H1 (cell line): ENCODE measurements around the gene KRT78. TPM values are rescaled to one million over a fixed set of nuclear protein-coding genes. Genes with fewer than 3 reads are reported as not detected.
A peak's percentile ranks its signal among the peaks of the same experiment; 100 is the strongest.

Experiments used
- CTCF ChIA-PET: fragments of 300-600 bp; sonication (Branson Sonifier 250); formaldehyde crosslinking; loops from one replicate; lab custom pipeline; 2021; ENCODE audit not compliant: partially characterized antibody; lab: Charles Lee
- POLR2A ChIA-PET: fragments of 300-600 bp; sonication (Branson Sonifier 250); formaldehyde crosslinking; loops from one replicate; lab custom pipeline; 2021; ENCODE audit warnings: inconsistent platforms; ENCODE audit not compliant: partially characterized antibody; lab: Charles Lee
- DNase-seq, 2 experiments: peaks; one replicate each; pipeline versions ENCODE4 v3.0.0 to v3.0.0-alpha.2; 2010 to 2022; ENCODE audit warnings: low spot score in 2 of 2, low read depth in 1 of 2, mixed read lengths in 1 of 2
- FAIRE-seq: peaks from 2 replicates; lab custom pipeline; 2011; peaks lifted over from hg19 to GRCh38; lab: Jason Lieb, UNC
- H2AFZ ChIP-seq: 2 replicates; pipeline ENCODE4 v1.8.1; 2012; ENCODE audit warnings: low read length, inconsistent platforms
- H2AK5ac ChIP-seq: 2 replicates; pipeline ENCODE4 v1.6.1; 2013; ENCODE audit warnings: low read depth, low read length
- H2BK120ac ChIP-seq: replicated peaks from 2 replicates; pipeline ENCODE3; 2013; ENCODE audit warnings: low read depth, low read length, inconsistent platforms
- H2BK12ac ChIP-seq: 2 replicates; pipeline ENCODE4 v1.6.1; 2013; ENCODE audit warnings: low read depth, low read length
- H2BK15ac ChIP-seq: 2 replicates; pipeline ENCODE4 v1.6.1; 2013; ENCODE audit warnings: low read length
- H2BK20ac ChIP-seq: 2 replicates; pipeline ENCODE4 v1.6.1; 2013; ENCODE audit warnings: low read length
- H2BK5ac ChIP-seq: 2 replicates; pipeline ENCODE4 v1.6.1; 2013; ENCODE audit warnings: low read depth, low read length
- H3K14ac ChIP-seq: 2 replicates; pipeline ENCODE4 v1.6.1; 2013; ENCODE audit warnings: inconsistent platforms; ENCODE audit not compliant: insufficient read length
- H3K18ac ChIP-seq: 2 replicates; pipeline ENCODE4 v1.6.1; 2013; ENCODE audit warnings: low read length; ENCODE audit errors: extremely low read depth
- H3K23ac ChIP-seq: 2 replicates; pipeline ENCODE4 v1.6.1; 2013; ENCODE audit warnings: inconsistent platforms; ENCODE audit not compliant: insufficient read length
- H3K23me2 ChIP-seq: 2 replicates; pipeline ENCODE4 v1.6.1; 2013; ENCODE audit warnings: low read depth, low read length
- H3K27ac ChIP-seq: 2 replicates; pipeline ENCODE4 v1.6.1; 2011; ENCODE audit warnings: low read depth, low read length, inconsistent platforms
- H3K27me3 ChIP-seq, 4 experiments: replicated peaks in 1 of 4; 1 replicate in 1 of 4; 2 replicates in 3 of 4; pipeline versions ENCODE4 v1.6.1 to v1.8.1; 2011 to 2013; ENCODE audit warnings: low read length in 3 of 4, mild to moderate bottlenecking in 3 of 4, inconsistent platforms in 2 of 4, mixed read lengths in 2 of 4, moderate library complexity in 1 of 4; ENCODE audit not compliant: control insufficient read depth in 3 of 4, insufficient read depth in 3 of 4; ENCODE audit errors: extremely low read depth in 1 of 4
- H3K36me3 ChIP-seq, 4 experiments: 2 replicates each; pipeline versions ENCODE4 v1.6.1 to v1.8.1; 2011 to 2013; ENCODE audit warnings: mild to moderate bottlenecking in 4 of 4, low read length in 3 of 4, moderate library complexity in 2 of 4, control low read depth in 1 of 4, inconsistent platforms in 1 of 4; ENCODE audit not compliant: insufficient read depth in 4 of 4, control insufficient read depth in 2 of 4
- H3K4ac ChIP-seq: replicated peaks from 2 replicates; pipeline ENCODE3; 2013; ENCODE audit warnings: low read length, low read depth, mixed read lengths, inconsistent platforms; ENCODE audit not compliant: insufficient read length
- H3K4me1 ChIP-seq, 4 experiments: replicated peaks in 1 of 4; 1 replicate in 1 of 4; 2 replicates in 3 of 4; pipeline versions ENCODE4 v1.6.1 to v1.8.1; 2011 to 2013; ENCODE audit warnings: low read length in 3 of 4, inconsistent platforms in 2 of 4, mixed read lengths in 1 of 4; ENCODE audit not compliant: insufficient read depth in 4 of 4, control insufficient read depth in 3 of 4
- H3K4me2 ChIP-seq, 2 experiments: 2 replicates each; pipeline versions ENCODE4 v1.6.1 to v1.8.1; 2011 to 2013; ENCODE audit warnings: low read depth in 2 of 2, low read length in 2 of 2, control low read depth in 1 of 2, inconsistent platforms in 1 of 2, mild to moderate bottlenecking in 1 of 2; ENCODE audit not compliant: insufficient read depth in 1 of 2
- H3K4me3 ChIP-seq, 4 experiments: fragments of 200-600, 300-600 bp in 1 of 4; sonication (generic), shearing (Covaris generic), sonication (Bioruptor Twin) in 1 of 4; 2 replicates each; pipeline versions ENCODE4 v1.5.1 to v1.8.1; 2011 to 2016; ENCODE audit warnings: low read length in 4 of 4, low read depth in 3 of 4, control low read depth in 2 of 4, inconsistent platforms in 2 of 4, mild to moderate bottlenecking in 2 of 4, mixed read lengths in 1 of 4, moderate library complexity in 1 of 4; ENCODE audit not compliant: insufficient read depth in 2 of 4; ENCODE audit errors: extremely low read depth in 1 of 4
- H3K56ac ChIP-seq: replicated peaks from 2 replicates; pipeline ENCODE3; 2013; ENCODE audit warnings: low read depth, mild to moderate bottlenecking, mixed read lengths, low read length, inconsistent platforms; ENCODE audit not compliant: insufficient read length
- H3K79me1 ChIP-seq: 2 replicates; pipeline ENCODE4 v1.6.1; 2013; ENCODE audit warnings: low read depth, low read length, control low read depth
- H3K79me2 ChIP-seq, 2 experiments: 2 replicates each; pipeline versions ENCODE4 v1.6.1 to v1.8.1; 2012 to 2013; ENCODE audit warnings: low read length in 2 of 2, mild to moderate bottlenecking in 2 of 2, inconsistent platforms in 1 of 2; ENCODE audit not compliant: insufficient read depth in 2 of 2, control insufficient read depth in 1 of 2
- H3K9ac ChIP-seq, 4 experiments: replicated peaks in 1 of 4; 1 replicate in 1 of 4; 2 replicates in 3 of 4; pipeline versions ENCODE4 v1.6.1 to v1.8.1; 2011 to 2013; ENCODE audit warnings: low read depth in 3 of 4, low read length in 3 of 4, control low read depth in 2 of 4, mild to moderate bottlenecking in 2 of 4, moderate library complexity in 2 of 4, inconsistent platforms in 1 of 4; ENCODE audit errors: extremely low read depth in 1 of 4
- H3K9me3 ChIP-seq, 2 experiments: 2 replicates each; pipeline versions ENCODE4 v1.6.1 to v1.8.1; 2012 to 2013; ENCODE audit warnings: mild to moderate bottlenecking in 2 of 2, moderate library complexity in 2 of 2, control low read depth in 1 of 2, inconsistent platforms in 1 of 2, low read depth in 1 of 2, low read length in 1 of 2, mixed read lengths in 1 of 2; ENCODE audit not compliant: insufficient read depth in 2 of 2
- H4K20me1 ChIP-seq, 2 experiments: replicated peaks in 1 of 2; 2 replicates each; pipeline versions ENCODE3 to v1.8.1; 2011 to 2013; ENCODE audit warnings: inconsistent platforms in 2 of 2, low read length in 2 of 2, mild to moderate bottlenecking in 1 of 2; ENCODE audit not compliant: insufficient read depth in 2 of 2, control insufficient read depth in 1 of 2
- H4K5ac ChIP-seq: 2 replicates; pipeline ENCODE4 v1.6.1; 2013; ENCODE audit warnings: low read length, low read depth, mixed read lengths, inconsistent platforms; ENCODE audit not compliant: insufficient read length
- H4K8ac ChIP-seq: 2 replicates; pipeline ENCODE4 v1.8.0; 2013; ENCODE audit warnings: mild to moderate bottlenecking, moderate library complexity, low read length, inconsistent platforms; ENCODE audit not compliant: insufficient read depth; ENCODE audit errors: extremely low read depth
- H4K91ac ChIP-seq: replicated peaks from 2 replicates; pipeline ENCODE3; 2013; ENCODE audit warnings: low read length, mixed read lengths, inconsistent platforms; ENCODE audit not compliant: insufficient read length
- ATF3 ChIP-seq: IDR thresholded peaks from 2 replicates; pipeline ENCODE4 v1.6.1; 2011; ENCODE audit warnings: low read depth, mild to moderate bottlenecking, low read length; ENCODE audit not compliant: insufficient read depth
- CHD2 ChIP-seq: IDR thresholded peaks from 2 replicates; pipeline ENCODE4 v1.6.1; 2012; ENCODE audit warnings: low read length, improper control_type of control experiment
- CREB1 ChIP-seq: IDR thresholded peaks from 2 replicates; pipeline ENCODE4 v1.6.1; 2012; ENCODE audit warnings: inconsistent platforms
- JUN ChIP-seq: IDR thresholded peaks from 2 replicates; pipeline ENCODE4 v1.6.1; 2011; ENCODE audit warnings: low read depth, mild to moderate bottlenecking, improper control_type of control experiment, low read length
- KDM1A ChIP-seq: fragments of 200-600, 300-600 bp; sonication (generic); IDR thresholded peaks from 2 replicates; pipeline ENCODE4 v1.7.1; 2016; ENCODE audit warnings: mild to moderate bottlenecking, low read length, borderline replicate concordance
- SIX5 ChIP-seq: IDR thresholded peaks from 2 replicates; pipeline ENCODE4 v1.6.1; 2011; ENCODE audit warnings: mild to moderate bottlenecking, low read depth, low read length
- SRF ChIP-seq: IDR thresholded peaks from 2 replicates; pipeline ENCODE4 v1.6.1; 2011; ENCODE audit warnings: mild to moderate bottlenecking, low read depth, low read length, moderate library complexity
- TCF12 ChIP-seq: IDR thresholded peaks from 2 replicates; pipeline ENCODE4 v1.6.1; 2011; ENCODE audit warnings: low read depth, mild to moderate bottlenecking, low read length
- ZNF274 ChIP-seq: IDR thresholded peaks from 2 replicates; pipeline ENCODE4 v1.7.0; 2012; ENCODE audit warnings: low read length, borderline replicate concordance; ENCODE audit errors: extremely low read depth
- WGBS, 2 experiments: shearing (Covaris generic) in 1 of 2; methylation state at CpG; one replicate each; pipeline versions ENCODE4 v1.1.6 to v1.1.7; 2013 to 2015; ENCODE audit warnings: low lambda C conversion rate in 2 of 2, mixed read lengths in 2 of 2, inconsistent platforms in 1 of 2, low coverage in 1 of 2, missing lambda C conversion rate in 1 of 2; ENCODE audit not compliant: insufficient replicate concordance in 2 of 2, insufficient coverage in 1 of 2, insufficient read length in 1 of 2; ENCODE audit errors: extremely low coverage in 1 of 2, missing lambda C conversion rate in 1 of 2; 5-methylcytosine and 5-hydroxymethylcytosine counted together
- polyA plus RNA-seq, 7 experiments: library from polyadenylated mRNA; depleted of rRNA in 3 of 7; stranded (reverse) in 5 of 7; unstranded in 2 of 7; fragments of >200 nt in 5 of 7; fragments of 200-250 nt in 2 of 7; gene quantifications; 1 replicate in 5 of 7; 2 replicates in 1 of 7; 4 replicates in 1 of 7; pipeline versions ENCODE4 v1.2.1 to v1.2.3, GENCODE V29; 2011 to 2013; ENCODE audit warnings: missing spikeins in 2 of 7, mixed read lengths in 2 of 7
- total RNA-seq: library from RNA; stranded (reverse); fragmentation: NEBNext Ultra II Directional; extraction: Animal tissue kit (Norgen Biotek cat#: 25700); gene quantifications from 2 replicates; pipeline ENCODE4 v1.2.1, GENCODE V29; 2021

KRT78 gene
- total and polyA plus RNA-seq, 2 of the 8 experiments (the other 6 are each of a cell fraction or from before 2014, with no cell fraction given) = not detected

GRCh38 chr12:52822771-52823510, 25.9 kb downstream of the KRT78 start:
- Histone ChIP-seq H3K4me2 (no peak overlapping the region), H3K23me2 (no peaks in the 10 kb centered on the region), H3K18ac (no peak overlapping the region), H2BK12ac (no peak overlapping the region), H2BK15ac (no peak overlapping the region), H3K27me3 (0 out of 7 replicates have a peak, but pooled peaks cover 0 to 2% (median 0%) of the 10 kb centered on the region in 4 experiments), H3K4ac (no peak overlapping the region), H3K79me1 (no peaks in the 10 kb centered on the region), H3K56ac (no peak overlapping the region), H3K27ac (no peak overlapping the region), H3K14ac (no peak overlapping the region), H3K36me3 (no peaks in the 10 kb centered on the region), H2AFZ (no peak overlapping the region), H4K5ac (no peak overlapping the region), H3K79me2 (no peaks in the 10 kb centered on the region), H4K20me1 (no peaks in the 10 kb centered on the region), H2BK5ac (no peak overlapping the region), H2BK120ac (no peak overlapping the region), H3K4me1 (no peaks in the 10 kb centered on the region; a peak in 2 of 7 replicates), H2AK5ac (no peak overlapping the region), H3K9me3 (no peaks in the 10 kb centered on the region), H3K4me3 (no peak overlapping the region), H3K23ac (no peak overlapping the region), H4K8ac (no peak overlapping the region), H3K9ac (no peak overlapping the region), H2BK20ac (no peak overlapping the region), H4K91ac (no peak overlapping the region)
- DNase-seq = no peak
- WGBS, 2 experiments = 86% methylated on average over 11 of the region's 16 CpGs; no CpG with 5 or more reads in 1 of the 2 experiments
- FAIRE-seq = no peak
- ChIA-PET CTCF (interaction anchor here (0.6 to 1.8 kb wide), 10 partner anchors 9 to 1974 kb away, joined by 3 to 8 read pairs (median 3); no protein-coding TSS in a partner anchor), POLR2A (interaction anchor here (0.6 to 0.7 kb wide), 2 partner anchors 15 to 144 kb away, joined by 3 to 5 read pairs; no protein-coding TSS in a partner anchor)
- TF ChIP-seq SIX5 (no peak), KDM1A (peak; percentile 54; the same call in 1 of the 2 replicates), ATF3 (no peak), SRF (no peak), CHD2 (no peak), ZNF274 (no peak), CREB1 (no peak), JUN (no peak), TCF12 (no peak)
